NCI-H1105 treated with DMSO at 0.1 percent for 48 hours (cell line): ENCODE results near the gene CDH12.
"Not testable (repeated sequence)": the region's sequence is repeated elsewhere in the genome, so short reads cannot be mapped to it uniquely, and the experiment has no call there.

Experiments
- DNase-seq: peaks from one replicate; lab custom pipeline; 2025; lab: John Stamatoyannopoulos, UW

CDH12 gene

GRCh38 chr5:22151801-22152200, 701.3 kb downstream of the CDH12 start:
- not testable (repeated sequence) for DNase-seq

GRCh38 chr5:22140418-22140817, 712.7 kb downstream of the CDH12 start:
- DNase-seq = not testable (repeated sequence)

- DNase-seq = peak; percentile 74
Measured at GRCh38 chr5:22139662-22140300, 713.4 kb downstream of the CDH12 start.

- DNase-seq = no peak
Measured at GRCh38 chr5:22111320-22111719, 741.8 kb downstream of the CDH12 start.

GRCh38 chr5:22109315-22109714, 743.8 kb downstream of the CDH12 start:
- no peak for DNase-seq

- no peak for DNase-seq
Measured at GRCh38 chr5:22108545-22108944, 744.6 kb downstream of the CDH12 start.

- no peak for DNase-seq
Measured at GRCh38 chr5:22102823-22103359, 750.3 kb downstream of the CDH12 start.

GRCh38 chr5:22088517-22088916, 764.6 kb downstream of the CDH12 start:
- no peak for DNase-seq

- no peak for DNase-seq
Measured at GRCh38 chr5:22079566-22079965, 773.6 kb downstream of the CDH12 start.

GRCh38 chr5:22079002-22079401, 774.1 kb downstream of the CDH12 start:
- DNase-seq = no peak

- DNase-seq = no peak
Measured at GRCh38 chr5:22076586-22076985, 776.6 kb downstream of the CDH12 start.

- no peak for DNase-seq
Measured at GRCh38 chr5:22070186-22070728, 782.9 kb downstream of the CDH12 start.

GRCh38 chr5:22063717-22064116, 789.4 kb downstream of the CDH12 start:
- DNase-seq = no peak

- DNase-seq = no peak
Measured at GRCh38 chr5:22058620-22059019, 794.5 kb downstream of the CDH12 start.

GRCh38 chr5:22057012-22057411, 796.1 kb downstream of the CDH12 start:
- no peak for DNase-seq

GRCh38 chr5:22056601-22057000, 796.5 kb downstream of the CDH12 start:
- DNase-seq = no peak

- DNase-seq = peak; percentile 82
Measured at GRCh38 chr5:22053195-22053594, 799.9 kb downstream of the CDH12 start.

GRCh38 chr5:22051881-22052280, 801.3 kb downstream of the CDH12 start:
- no peak for DNase-seq

GRCh38 chr5:22050931-22051330, 802.2 kb downstream of the CDH12 start:
- DNase-seq = no peak

- DNase-seq = no peak
Measured at GRCh38 chr5:22044229-22044628, 808.9 kb downstream of the CDH12 start.

GRCh38 chr5:22036061-22036460, 817.1 kb downstream of the CDH12 start:
- no peak for DNase-seq

- DNase-seq = no peak
Measured at GRCh38 chr5:22033066-22033465, 820.1 kb downstream of the CDH12 start.

- DNase-seq = no peak
Measured at GRCh38 chr5:22023784-22024183, 829.4 kb downstream of the CDH12 start.

GRCh38 chr5:22012893-22013292, 840.3 kb downstream of the CDH12 start:
- peak; percentile 43 for DNase-seq
